H1 (cell line): ENCODE data around the gene GALNT4. TPM values are rescaled to one million over a fixed set of nuclear protein-coding genes. Genes with fewer than 3 reads are reported as not detected.

ENCODE experiments used
- CTCF ChIA-PET: fragments of 300-600 bp; sonication (Branson Sonifier 250); formaldehyde crosslinking; loops from one replicate; lab custom pipeline; 2021; ENCODE audit not compliant: partially characterized antibody; lab: Charles Lee
- POLR2A ChIA-PET: fragments of 300-600 bp; sonication (Branson Sonifier 250); formaldehyde crosslinking; loops from one replicate; lab custom pipeline; 2021; ENCODE audit warnings: inconsistent platforms; ENCODE audit not compliant: partially characterized antibody; lab: Charles Lee
- DNase-seq, 2 experiments: peaks; one replicate each; pipeline versions ENCODE4 v3.0.0 to v3.0.0-alpha.2; 2010 to 2022; ENCODE audit warnings: low spot score in 2 of 2, low read depth in 1 of 2, mixed read lengths in 1 of 2
- FAIRE-seq: peaks from 2 replicates; lab custom pipeline; 2011; peaks lifted over from hg19 to GRCh38; lab: Jason Lieb, UNC
- H2AFZ ChIP-seq: 2 replicates; pipeline ENCODE4 v1.8.1; 2012; ENCODE audit warnings: low read length, inconsistent platforms
- H2AK5ac ChIP-seq: 2 replicates; pipeline ENCODE4 v1.6.1; 2013; ENCODE audit warnings: low read depth, low read length
- H2BK120ac ChIP-seq: replicated peaks from 2 replicates; pipeline ENCODE3; 2013; ENCODE audit warnings: low read depth, low read length, inconsistent platforms
- H2BK12ac ChIP-seq: 2 replicates; pipeline ENCODE4 v1.6.1; 2013; ENCODE audit warnings: low read depth, low read length
- H2BK15ac ChIP-seq: 2 replicates; pipeline ENCODE4 v1.6.1; 2013; ENCODE audit warnings: low read length
- H2BK20ac ChIP-seq: 2 replicates; pipeline ENCODE4 v1.6.1; 2013; ENCODE audit warnings: low read length
- H2BK5ac ChIP-seq: 2 replicates; pipeline ENCODE4 v1.6.1; 2013; ENCODE audit warnings: low read depth, low read length
- H3K14ac ChIP-seq: 2 replicates; pipeline ENCODE4 v1.6.1; 2013; ENCODE audit warnings: inconsistent platforms; ENCODE audit not compliant: insufficient read length
- H3K18ac ChIP-seq: 2 replicates; pipeline ENCODE4 v1.6.1; 2013; ENCODE audit warnings: low read length; ENCODE audit errors: extremely low read depth
- H3K23ac ChIP-seq: 2 replicates; pipeline ENCODE4 v1.6.1; 2013; ENCODE audit warnings: inconsistent platforms; ENCODE audit not compliant: insufficient read length
- H3K23me2 ChIP-seq: 2 replicates; pipeline ENCODE4 v1.6.1; 2013; ENCODE audit warnings: low read depth, low read length
- H3K27ac ChIP-seq: 2 replicates; pipeline ENCODE4 v1.6.1; 2011; ENCODE audit warnings: low read depth, low read length, inconsistent platforms
- H3K27me3 ChIP-seq, 4 experiments: replicated peaks in 1 of 4; 1 replicate in 1 of 4; 2 replicates in 3 of 4; pipeline versions ENCODE4 v1.6.1 to v1.8.1; 2011 to 2013; ENCODE audit warnings: low read length in 3 of 4, mild to moderate bottlenecking in 3 of 4, inconsistent platforms in 2 of 4, mixed read lengths in 2 of 4, moderate library complexity in 1 of 4; ENCODE audit not compliant: control insufficient read depth in 3 of 4, insufficient read depth in 3 of 4; ENCODE audit errors: extremely low read depth in 1 of 4
- H3K36me3 ChIP-seq, 4 experiments: 2 replicates each; pipeline versions ENCODE4 v1.6.1 to v1.8.1; 2011 to 2013; ENCODE audit warnings: mild to moderate bottlenecking in 4 of 4, low read length in 3 of 4, moderate library complexity in 2 of 4, control low read depth in 1 of 4, inconsistent platforms in 1 of 4; ENCODE audit not compliant: insufficient read depth in 4 of 4, control insufficient read depth in 2 of 4
- H3K4ac ChIP-seq: replicated peaks from 2 replicates; pipeline ENCODE3; 2013; ENCODE audit warnings: low read length, low read depth, mixed read lengths, inconsistent platforms; ENCODE audit not compliant: insufficient read length
- H3K4me1 ChIP-seq, 4 experiments: replicated peaks in 1 of 4; 1 replicate in 1 of 4; 2 replicates in 3 of 4; pipeline versions ENCODE4 v1.6.1 to v1.8.1; 2011 to 2013; ENCODE audit warnings: low read length in 3 of 4, inconsistent platforms in 2 of 4, mixed read lengths in 1 of 4; ENCODE audit not compliant: insufficient read depth in 4 of 4, control insufficient read depth in 3 of 4
- H3K4me2 ChIP-seq, 2 experiments: 2 replicates each; pipeline versions ENCODE4 v1.6.1 to v1.8.1; 2011 to 2013; ENCODE audit warnings: low read depth in 2 of 2, low read length in 2 of 2, control low read depth in 1 of 2, inconsistent platforms in 1 of 2, mild to moderate bottlenecking in 1 of 2; ENCODE audit not compliant: insufficient read depth in 1 of 2
- H3K4me3 ChIP-seq, 4 experiments: fragments of 200-600, 300-600 bp in 1 of 4; sonication (generic), shearing (Covaris generic), sonication (Bioruptor Twin) in 1 of 4; 2 replicates each; pipeline versions ENCODE4 v1.5.1 to v1.8.1; 2011 to 2016; ENCODE audit warnings: low read length in 4 of 4, low read depth in 3 of 4, control low read depth in 2 of 4, inconsistent platforms in 2 of 4, mild to moderate bottlenecking in 2 of 4, mixed read lengths in 1 of 4, moderate library complexity in 1 of 4; ENCODE audit not compliant: insufficient read depth in 2 of 4; ENCODE audit errors: extremely low read depth in 1 of 4
- H3K56ac ChIP-seq: replicated peaks from 2 replicates; pipeline ENCODE3; 2013; ENCODE audit warnings: low read depth, mild to moderate bottlenecking, mixed read lengths, low read length, inconsistent platforms; ENCODE audit not compliant: insufficient read length
- H3K79me1 ChIP-seq: 2 replicates; pipeline ENCODE4 v1.6.1; 2013; ENCODE audit warnings: low read depth, low read length, control low read depth
- H3K79me2 ChIP-seq, 2 experiments: 2 replicates each; pipeline versions ENCODE4 v1.6.1 to v1.8.1; 2012 to 2013; ENCODE audit warnings: low read length in 2 of 2, mild to moderate bottlenecking in 2 of 2, inconsistent platforms in 1 of 2; ENCODE audit not compliant: insufficient read depth in 2 of 2, control insufficient read depth in 1 of 2
- H3K9ac ChIP-seq, 4 experiments: replicated peaks in 1 of 4; 1 replicate in 1 of 4; 2 replicates in 3 of 4; pipeline versions ENCODE4 v1.6.1 to v1.8.1; 2011 to 2013; ENCODE audit warnings: low read depth in 3 of 4, low read length in 3 of 4, control low read depth in 2 of 4, mild to moderate bottlenecking in 2 of 4, moderate library complexity in 2 of 4, inconsistent platforms in 1 of 4; ENCODE audit errors: extremely low read depth in 1 of 4
- H3K9me3 ChIP-seq, 2 experiments: 2 replicates each; pipeline versions ENCODE4 v1.6.1 to v1.8.1; 2012 to 2013; ENCODE audit warnings: mild to moderate bottlenecking in 2 of 2, moderate library complexity in 2 of 2, control low read depth in 1 of 2, inconsistent platforms in 1 of 2, low read depth in 1 of 2, low read length in 1 of 2, mixed read lengths in 1 of 2; ENCODE audit not compliant: insufficient read depth in 2 of 2
- H4K20me1 ChIP-seq, 2 experiments: replicated peaks in 1 of 2; 2 replicates each; pipeline versions ENCODE3 to v1.8.1; 2011 to 2013; ENCODE audit warnings: inconsistent platforms in 2 of 2, low read length in 2 of 2, mild to moderate bottlenecking in 1 of 2; ENCODE audit not compliant: insufficient read depth in 2 of 2, control insufficient read depth in 1 of 2
- H4K5ac ChIP-seq: 2 replicates; pipeline ENCODE4 v1.6.1; 2013; ENCODE audit warnings: low read length, low read depth, mixed read lengths, inconsistent platforms; ENCODE audit not compliant: insufficient read length
- H4K8ac ChIP-seq: 2 replicates; pipeline ENCODE4 v1.8.0; 2013; ENCODE audit warnings: mild to moderate bottlenecking, moderate library complexity, low read length, inconsistent platforms; ENCODE audit not compliant: insufficient read depth; ENCODE audit errors: extremely low read depth
- H4K91ac ChIP-seq: replicated peaks from 2 replicates; pipeline ENCODE3; 2013; ENCODE audit warnings: low read length, mixed read lengths, inconsistent platforms; ENCODE audit not compliant: insufficient read length
- CBX5 ChIP-seq: fragments of 300-800, 300-1000 bp; sonication (generic); IDR thresholded peaks from 2 replicates; pipeline ENCODE4 v1.7.1; 2016; ENCODE audit warnings: antibody characterized with exemption, low read length, low read depth
- SP1 ChIP-seq: IDR thresholded peaks from 2 replicates; pipeline ENCODE4 v1.6.1; 2011; ENCODE audit warnings: low read depth, low read length
- SP2 ChIP-seq: IDR thresholded peaks from 2 replicates; pipeline ENCODE4 v1.6.1; 2012; ENCODE audit warnings: mild to moderate bottlenecking, low read length, inconsistent platforms
- TCF12 ChIP-seq: IDR thresholded peaks from 2 replicates; pipeline ENCODE4 v1.6.1; 2011; ENCODE audit warnings: low read depth, mild to moderate bottlenecking, low read length
- WGBS, 2 experiments: shearing (Covaris generic) in 1 of 2; methylation state at CpG; one replicate each; pipeline versions ENCODE4 v1.1.6 to v1.1.7; 2013 to 2015; ENCODE audit warnings: low lambda C conversion rate in 2 of 2, mixed read lengths in 2 of 2, inconsistent platforms in 1 of 2, low coverage in 1 of 2, missing lambda C conversion rate in 1 of 2; ENCODE audit not compliant: insufficient replicate concordance in 2 of 2, insufficient coverage in 1 of 2, insufficient read length in 1 of 2; ENCODE audit errors: extremely low coverage in 1 of 2, missing lambda C conversion rate in 1 of 2; 5-methylcytosine and 5-hydroxymethylcytosine counted together
- polyA plus RNA-seq, 7 experiments: library from polyadenylated mRNA; depleted of rRNA in 3 of 7; stranded (reverse) in 5 of 7; unstranded in 2 of 7; fragments of >200 nt in 5 of 7; fragments of 200-250 nt in 2 of 7; gene quantifications; 1 replicate in 5 of 7; 2 replicates in 1 of 7; 4 replicates in 1 of 7; pipeline versions ENCODE4 v1.2.1 to v1.2.3, GENCODE V29; 2011 to 2013; ENCODE audit warnings: missing spikeins in 2 of 7, mixed read lengths in 2 of 7
- total RNA-seq: library from RNA; stranded (reverse); fragmentation: NEBNext Ultra II Directional; extraction: Animal tissue kit (Norgen Biotek cat#: 25700); gene quantifications from 2 replicates; pipeline ENCODE4 v1.2.1, GENCODE V29; 2021

Gene GALNT4
- total and polyA plus RNA-seq, 2 of the 8 experiments (the other 6 are each of a cell fraction or from before 2014, with no cell fraction given), result 0.45 to 3.3 TPM

DNA sequence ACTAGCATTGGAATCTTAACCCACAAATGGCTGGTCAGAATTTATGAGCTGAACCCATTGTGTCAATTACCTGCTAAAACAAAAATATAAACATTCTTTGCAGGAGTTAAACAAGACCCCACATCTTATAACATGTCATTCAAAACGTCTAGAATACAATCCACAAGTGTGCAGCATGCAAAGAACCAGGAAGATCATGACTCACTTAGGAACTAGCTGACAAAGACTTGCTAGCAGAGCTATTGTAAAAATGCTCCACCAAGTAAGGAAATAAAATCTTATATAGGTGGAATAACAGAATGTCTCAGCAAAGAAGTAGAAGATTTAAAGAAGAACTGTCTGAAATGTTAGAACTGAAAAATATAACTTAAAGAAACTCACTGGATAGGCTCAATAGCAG lies 27.8 kb upstream of the GALNT4 start:
- Histone ChIP-seq H3K23ac (no peak overlapping the region), H3K4me1 (no peaks in the 10 kb centered on the region), H2BK20ac (no peak overlapping the region), H3K4me2 (no peak overlapping the region), H3K79me2 (no peaks in the 10 kb centered on the region), H3K23me2 (no peaks in the 10 kb centered on the region), H3K27me3 (no peaks in the 10 kb centered on the region), H3K14ac (no peak overlapping the region), H3K79me1 (no peaks in the 10 kb centered on the region), H2AFZ (no peak overlapping the region), H3K4ac (no peak overlapping the region), H3K56ac (no peak overlapping the region), H4K20me1 (no peaks in the 10 kb centered on the region), H2BK15ac (no peak overlapping the region), H2BK5ac (no peak overlapping the region), H3K18ac (no peak overlapping the region), H3K27ac (no peak overlapping the region), H2AK5ac (no peak overlapping the region), H3K36me3 (no peaks in the 10 kb centered on the region), H3K4me3 (no peak overlapping the region), H4K91ac (no peak overlapping the region), H3K9ac (no peak overlapping the region), H4K8ac (no peak overlapping the region), H3K9me3 (no peaks in the 10 kb centered on the region), H2BK12ac (no peak overlapping the region), H4K5ac (no peak overlapping the region), H2BK120ac (no peak overlapping the region)
- POLR2A ChIA-PET, result interaction anchor here (0.6 kb wide), 1 partner anchor 97 kb away, joined by 3 read pairs; no protein-coding TSS in a partner anchor
- DNase-seq (no peak), FAIRE-seq (no peak)
- TF ChIP-seq SP2 (no peak), SP1 (no peak), TCF12 (no peak), CBX5 (no peak)
- CTCF ChIA-PET, result interaction anchor here (0.6 kb wide), 1 partner anchor 692 kb away, joined by 3 read pairs; no protein-coding TSS in a partner anchor
- WGBS, 2 experiments, result 87% methylated on average over 1 of the region's 1 CpG; no CpG with 5 or more reads in 1 of the 2 experiments
